WI38 (cell line): ENCODE measurements around the gene MANEAL.

Experiments
- H3K4me3 ChIP-seq: 2 replicates; pipeline ENCODE4 v1.5.1; 2011; ENCODE audit warnings: low read depth, mild to moderate bottlenecking, control low read depth, low read length
- TF ChIP-seq, protein P1 (sequence below): IDR thresholded peaks from 2 replicates; pipeline ENCODE4 v1.5.1; 2012; ENCODE audit warnings: low read depth, mild to moderate bottlenecking, control low read depth, low read length

Gene MANEAL

DNA sequence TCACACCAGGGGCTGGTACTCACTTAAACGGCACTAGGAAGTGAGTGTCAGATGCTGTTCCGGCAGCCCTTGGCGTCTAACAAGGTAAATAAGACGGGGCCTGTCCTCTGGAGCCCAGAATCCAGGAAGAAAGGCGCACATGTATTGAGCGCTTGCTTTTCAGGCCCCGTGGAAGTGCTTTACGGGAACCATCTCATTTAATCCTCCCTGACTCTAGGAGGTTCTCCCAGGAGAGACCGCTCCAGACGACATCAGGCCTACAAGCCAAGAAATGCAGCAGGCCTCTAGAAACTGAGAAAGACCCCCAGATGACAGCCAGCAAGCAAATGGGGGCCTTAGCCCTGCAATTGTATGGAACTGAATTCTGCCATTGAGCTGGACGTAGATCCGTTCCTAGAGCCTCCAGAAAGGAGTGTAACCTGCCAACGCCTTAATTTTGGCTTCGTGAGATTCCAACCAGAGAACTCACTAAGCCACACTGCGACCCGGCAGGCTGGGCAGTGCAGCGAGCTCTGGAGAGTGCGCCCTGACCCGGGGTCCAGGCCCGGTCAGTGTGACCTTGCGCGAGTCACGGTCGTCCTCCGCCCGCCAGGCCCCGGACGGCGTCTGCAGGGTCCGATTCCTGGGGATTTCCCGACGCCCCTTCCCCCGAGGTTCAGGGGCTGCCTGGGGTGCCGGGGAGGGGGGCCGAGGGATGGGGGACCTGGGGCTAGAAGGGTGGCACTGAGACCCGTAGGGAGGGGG is 532 bp upstream of the MANEAL start:
- TF ChIP-seq, protein P1, sequence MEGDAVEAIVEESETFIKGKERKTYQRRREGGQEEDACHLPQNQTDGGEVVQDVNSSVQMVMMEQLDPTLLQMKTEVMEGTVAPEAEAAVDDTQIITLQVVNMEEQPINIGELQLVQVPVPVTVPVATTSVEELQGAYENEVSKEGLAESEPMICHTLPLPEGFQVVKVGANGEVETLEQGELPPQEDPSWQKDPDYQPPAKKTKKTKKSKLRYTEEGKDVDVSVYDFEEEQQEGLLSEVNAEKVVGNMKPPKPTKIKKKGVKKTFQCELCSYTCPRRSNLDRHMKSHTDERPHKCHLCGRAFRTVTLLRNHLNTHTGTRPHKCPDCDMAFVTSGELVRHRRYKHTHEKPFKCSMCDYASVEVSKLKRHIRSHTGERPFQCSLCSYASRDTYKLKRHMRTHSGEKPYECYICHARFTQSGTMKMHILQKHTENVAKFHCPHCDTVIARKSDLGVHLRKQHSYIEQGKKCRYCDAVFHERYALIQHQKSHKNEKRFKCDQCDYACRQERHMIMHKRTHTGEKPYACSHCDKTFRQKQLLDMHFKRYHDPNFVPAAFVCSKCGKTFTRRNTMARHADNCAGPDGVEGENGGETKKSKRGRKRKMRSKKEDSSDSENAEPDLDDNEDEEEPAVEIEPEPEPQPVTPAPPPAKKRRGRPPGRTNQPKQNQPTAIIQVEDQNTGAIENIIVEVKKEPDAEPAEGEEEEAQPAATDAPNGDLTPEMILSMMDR, result no peak
- no peak overlapping the region for H3K4me3 ChIP-seq

DNA sequence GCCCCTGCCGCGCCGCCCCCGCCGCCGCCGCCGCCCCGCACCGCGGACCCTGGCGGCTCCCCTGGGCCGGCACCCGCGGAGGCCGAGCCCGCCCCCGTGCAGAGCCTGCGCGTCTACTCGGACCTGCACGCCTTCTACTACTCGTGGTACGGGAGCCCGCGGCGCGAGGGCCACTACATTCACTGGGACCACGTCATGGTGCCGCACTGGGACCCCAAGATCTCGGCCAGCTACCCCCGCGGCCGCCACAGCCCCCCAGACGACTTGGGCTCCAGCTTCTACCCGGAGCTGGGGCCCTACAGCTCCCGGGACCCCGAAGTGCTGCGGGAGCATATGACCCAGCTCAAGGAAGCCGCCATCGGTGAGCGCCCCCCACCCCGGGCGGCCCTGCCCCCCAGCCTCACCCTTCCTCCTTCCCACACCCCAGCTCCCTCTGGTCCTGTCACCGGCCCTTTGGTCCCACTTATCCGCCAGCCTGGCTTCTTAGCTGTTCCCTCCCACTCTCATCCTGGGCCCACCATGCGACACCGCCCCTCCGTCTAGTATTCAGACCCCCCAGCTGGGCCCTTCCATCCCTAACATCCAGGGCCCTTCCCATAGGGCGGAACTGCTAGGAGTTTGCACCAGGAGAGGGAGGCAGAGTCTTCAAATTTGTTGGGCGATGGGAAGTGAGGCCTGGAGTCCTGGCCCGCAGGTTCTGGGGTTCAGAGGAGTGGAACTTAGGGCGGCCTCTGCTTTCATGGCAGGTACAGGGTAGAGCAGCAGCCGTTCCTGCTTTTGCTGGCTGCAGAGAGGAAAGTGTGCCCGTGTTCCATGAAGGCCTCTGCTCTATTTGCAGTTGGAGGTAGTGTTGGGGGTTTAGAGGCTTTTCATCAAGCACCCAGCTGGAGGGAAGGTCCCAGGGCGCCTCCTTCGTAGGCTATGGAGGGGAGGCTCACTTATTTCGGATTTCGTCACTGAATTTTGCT is 1.0 kb downstream of the MANEAL start:
- no peak overlapping the region for H3K4me3 ChIP-seq
- TF ChIP-seq, protein P1, result no peak

DNA sequence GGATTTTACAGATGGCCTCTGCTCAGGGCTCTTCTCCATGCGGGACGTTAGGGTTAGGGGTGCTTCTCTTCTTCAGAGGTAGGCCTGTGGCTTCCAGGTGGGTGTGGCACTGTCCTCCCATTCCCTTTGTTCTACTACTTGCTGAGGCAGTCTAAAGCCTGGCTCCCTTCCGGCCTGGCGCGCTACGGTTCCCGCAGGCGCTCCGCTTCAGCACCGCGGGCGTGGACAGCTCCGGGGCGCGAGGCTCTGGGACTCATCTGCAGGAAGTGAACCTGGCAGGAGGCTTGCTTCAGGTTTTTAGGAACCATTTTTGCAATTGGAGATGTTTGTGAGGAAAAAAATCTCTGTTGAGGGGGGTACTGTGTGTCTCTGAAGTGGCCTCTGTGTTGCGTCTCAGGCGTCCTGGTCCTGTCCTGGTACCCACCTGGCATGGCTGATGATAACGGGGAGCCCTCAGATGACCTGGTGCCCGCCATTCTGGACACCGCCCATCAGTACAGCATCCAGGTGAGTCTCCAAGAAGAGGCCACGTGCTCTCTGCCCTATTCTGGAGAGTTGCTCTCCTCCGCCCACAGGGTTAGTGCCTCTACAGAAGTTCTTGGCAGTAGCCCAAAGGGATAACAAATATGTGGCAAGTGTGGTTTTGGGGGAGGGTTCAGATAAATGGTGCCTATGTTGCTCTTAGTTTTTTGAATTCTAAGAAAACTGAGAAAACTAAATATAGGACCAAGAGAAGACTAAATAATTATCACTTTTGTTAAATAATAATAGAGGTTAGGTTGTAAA is 1.9 kb downstream of the MANEAL start:
- TF ChIP-seq, protein P1, result no peak
- H3K4me3 ChIP-seq, result no peak overlapping the region

DNA sequence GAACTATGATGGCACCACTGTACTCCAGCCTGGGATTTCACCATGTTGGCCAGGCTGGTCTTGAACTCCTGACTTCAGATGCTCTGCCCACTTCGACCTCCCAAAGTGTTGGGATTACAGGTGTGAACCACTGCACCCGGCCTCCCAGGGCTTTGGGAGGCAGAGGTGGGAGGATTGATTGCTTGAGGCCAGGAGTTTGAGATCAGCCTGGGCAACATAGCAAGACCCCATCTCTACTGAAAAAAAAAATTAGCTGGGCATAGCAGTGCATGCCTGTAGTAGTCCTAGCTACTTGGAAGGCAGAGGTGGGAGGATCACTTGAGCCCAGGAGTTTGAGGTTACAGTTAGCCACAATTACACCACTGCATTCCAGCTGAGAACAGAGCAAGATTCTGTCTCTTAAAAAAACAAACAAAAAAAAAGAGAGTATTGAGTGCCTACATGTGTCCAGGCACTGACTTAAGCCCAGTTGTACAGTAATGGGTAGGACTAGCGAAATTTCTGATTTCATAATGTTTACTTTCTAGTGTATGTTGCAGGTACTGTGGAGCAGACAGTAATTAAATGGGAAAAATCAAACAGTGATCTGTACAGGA is 4.2 kb downstream of the MANEAL start:
- TF ChIP-seq, protein P1, result no peak
- no peak overlapping the region for H3K4me3 ChIP-seq

DNA sequence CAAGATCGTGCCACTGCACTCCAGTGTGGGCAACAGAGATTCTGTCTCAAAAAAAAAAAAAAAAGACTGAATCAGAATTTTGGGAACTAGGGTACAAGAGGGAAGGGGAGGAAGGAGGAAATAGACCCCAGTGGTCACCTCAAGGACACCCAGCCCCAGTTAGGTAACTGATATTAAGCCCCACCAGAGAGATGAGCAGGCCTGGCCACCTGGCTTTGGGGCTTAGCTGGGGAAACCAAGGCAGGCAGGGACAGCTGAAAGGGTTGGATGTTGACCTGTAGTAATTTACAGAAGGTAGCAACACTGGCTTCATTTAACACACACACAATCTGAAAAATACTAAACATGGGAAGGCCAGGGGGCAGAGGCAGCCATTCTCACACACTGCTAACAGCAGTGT is 8.8 kb downstream of the MANEAL start:
- no peak overlapping the region for H3K4me3 ChIP-seq
- TF ChIP-seq, protein P1, result no peak

DNA sequence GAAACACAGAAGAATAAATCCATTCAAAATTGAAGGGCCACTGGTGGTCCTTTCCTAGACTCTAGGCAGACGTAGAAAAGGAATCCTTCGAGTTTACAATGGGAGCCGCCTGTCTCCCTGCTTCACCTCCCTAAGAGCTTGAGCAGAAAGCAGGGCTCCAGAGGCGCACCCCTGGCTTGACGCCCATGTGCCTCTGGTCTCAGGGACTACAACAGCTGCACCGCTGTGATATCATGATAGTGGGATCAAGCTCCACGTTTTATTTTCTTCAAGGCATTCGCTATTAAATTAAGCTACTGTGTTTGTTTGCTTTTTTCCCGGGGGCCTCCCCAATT is 13.5 kb downstream of the MANEAL start:
- H3K4me3 ChIP-seq, result peak overlapping the region; percentile 85
- TF ChIP-seq, protein P1, result no peak
